Amygdala (tissue), 56 donors: Measurements from ENCODE around the gene DAZAP1.
A peak's percentile ranks its signal among the peaks of the same experiment; 100 is the strongest.
"Not testable (repeated sequence)": the region's sequence is repeated elsewhere in the genome, so short reads cannot be mapped to it uniquely, and the experiment has no call there.

Experiments used
- DNase-seq, 56 donors: peaks; one replicate each; lab custom pipeline; 2025; lab: John Stamatoyannopoulos, UW

DAZAP1 gene

GRCh38 chr19:1408300-1409203, 1.2 kb downstream of the DAZAP1 start:
- peak in 8 of 56 donors; percentile 16 to 40 (median 33) for DNase-seq

GRCh38 chr19:1409204-1410005, 2.0 kb downstream of the DAZAP1 start:
- DNase-seq = no peak

GRCh38 chr19:1410136-1410786, 2.9 kb downstream of the DAZAP1 start:
- DNase-seq = no peak

GRCh38 chr19:1410789-1411188, 3.4 kb downstream of the DAZAP1 start:
- DNase-seq = no peak

- DNase-seq = peak in 55 of 56 donors; percentile 19 to 98 (median 86)
These were observed 4.1 kb downstream of the DAZAP1 start for GRCh38 chr19:1411255-1412191.

- DNase-seq = no peak
These were observed 5.0 kb downstream of the DAZAP1 start for GRCh38 chr19:1412323-1412923.

- DNase-seq = peak in 1 of 56 donors; percentile 17
These were observed 5.8 kb downstream of the DAZAP1 start for GRCh38 chr19:1412995-1413800.

- peak in 3 of 56 donors; percentile 19 to 42 (median 40) for DNase-seq
These were observed 8.8 kb downstream of the DAZAP1 start for GRCh38 chr19:1416014-1416841.

- peak in 13 of 56 donors; percentile 15 to 64 (median 39) for DNase-seq
These were observed 9.8 kb downstream of the DAZAP1 start for GRCh38 chr19:1417145-1417544.

GRCh38 chr19:1417681-1418495, 10.5 kb downstream of the DAZAP1 start:
- DNase-seq = peak in 10 of 56 donors; percentile 11 to 59 (median 28)

GRCh38 chr19:1418496-1418775, 11.1 kb downstream of the DAZAP1 start:
- no peak for DNase-seq

GRCh38 chr19:1418951-1419738, 11.8 kb downstream of the DAZAP1 start:
- no peak for DNase-seq

GRCh38 chr19:1420085-1420484, 12.7 kb downstream of the DAZAP1 start:
- not testable (repeated sequence) for DNase-seq

GRCh38 chr19:1420590-1420989, 13.2 kb downstream of the DAZAP1 start:
- DNase-seq = no peak

GRCh38 chr19:1421218-1421957, 14.0 kb downstream of the DAZAP1 start:
- DNase-seq = no peak
